K562 (cell line): ENCODE data around the gene PABPC1L. TPM values are rescaled to one million over a fixed set of nuclear protein-coding genes. Genes with fewer than 3 reads are reported as not detected.

Source experiments
- ATF7 ChIP-seq: fragments of 450-650 bp; IDR thresholded peaks from 2 replicates; pipeline ENCODE4 v1.7.1; 2014; ENCODE audit warnings: mild to moderate bottlenecking, moderate library complexity
- BRD9 ChIP-seq: fragments of 450-650 bp; IDR thresholded peaks from 2 replicates; pipeline ENCODE4 v1.6.1; 2018; ENCODE audit warnings: low read depth; ENCODE audit not compliant: partially characterized antibody
- ILK ChIP-seq: fragments of 450-650 bp; IDR thresholded peaks from 2 replicates; pipeline ENCODE4 v1.6.1; 2016; ENCODE audit warnings: missing genetic modification characterization, low read depth, mild to moderate bottlenecking, missing compliant biosample characterization, moderate library complexity, borderline replicate concordance
- KAT2B ChIP-seq: IDR thresholded peaks from one replicate; pipeline ENCODE4 v1.6.1; 2012; ENCODE audit warnings: low read depth, mild to moderate bottlenecking, control low read depth, inconsistent platforms, low read length, moderate library complexity
- NFYB ChIP-seq: IDR thresholded peaks from 2 replicates; pipeline ENCODE4 v1.6.1; 2011; ENCODE audit warnings: mild to moderate bottlenecking, moderate library complexity; ENCODE audit not compliant: insufficient read length; ENCODE audit errors: extremely low read depth
- NRF1 ChIP-seq, 2 experiments: fragments of 450-650 bp; IDR thresholded peaks in 1 of 2; conservative IDR thresholded peaks in 1 of 2; 2 replicates each; pipeline ENCODE4 v1.6.1; 2014; ENCODE audit warnings: mild to moderate bottlenecking in 2 of 2
- PRMT5 ChIP-seq: sonication (generic); formaldehyde crosslinking; IDR thresholded peaks from 2 replicates; pipeline ENCODE4 v1.5.0; 2020; ENCODE audit warnings: missing genetic modification reagents
- TAF7 ChIP-seq: fragments of 450-650 bp; IDR thresholded peaks from 2 replicates; pipeline ENCODE4 v1.6.1; 2016; ENCODE audit warnings: missing genetic modification characterization, missing compliant biosample characterization
- ZNF41 ChIP-seq: fragments of 250-450 bp; sonication (Bioruptor Pico); conservative IDR thresholded peaks from 2 replicates; pipeline ENCODE4 v1.4.0; 2020; ENCODE audit warnings: mild to moderate bottlenecking
- ZNF785 ChIP-seq: fragments of 250-450 bp; sonication (Bioruptor Pico); IDR thresholded peaks from 2 replicates; pipeline ENCODE4 v1.4.0; 2020; ENCODE audit warnings: mild to moderate bottlenecking
- polyA plus RNA-seq, 8 experiments: library from polyadenylated mRNA; depleted of rRNA in 4 of 8; stranded (reverse) in 5 of 8; unstranded in 3 of 8; fragments of >200 nt; fragmentation: Nextera tagmentation in 2 of 8; fragmentation: Illumina TruSeq in 1 of 8; extraction: Ambion mirVana in 2 of 8; extraction: Trizol in 1 of 8; gene quantifications; 2 replicates each; pipeline versions ENCODE4 v1.2.1 to v1.2.3, GENCODE V29; 2011 to 2014; ENCODE audit warnings: inconsistent platforms in 1 of 8, missing spikeins in 1 of 8
- total RNA-seq, 7 experiments: library from RNA; depleted of rRNA in 6 of 7; stranded (reverse); fragments of >200 nt in 6 of 7; fragmentation: Illumina TruSeq in 2 of 7; extraction: Trizol in 2 of 7; gene quantifications; 2 replicates each; pipeline versions ENCODE4 v1.2.1 to v1.2.3, GENCODE V29; 2011 to 2021; ENCODE audit warnings: low replicate concordance in 1 of 7
- TF ChIP-seq, protein P1 (sequence below): fragments of 250-450 bp; sonication (Bioruptor Pico); IDR thresholded peaks from 2 replicates; pipeline ENCODE4 v1.5.0; 2021
- TF ChIP-seq, protein P2 (sequence below): fragments of 200-800 bp; sonication (Bioruptor generic); IDR thresholded peaks from 2 replicates; pipeline ENCODE4 v1.6.1; 2016; ENCODE audit warnings: missing genetic modification characterization, missing compliant biosample characterization
- TF ChIP-seq, protein P3 (sequence below), 3 experiments: IDR thresholded peaks in 2 of 3; conservative IDR thresholded peaks in 1 of 3; 2 replicates each; pipeline ENCODE4 v1.5.1; 2011 to 2012; ENCODE audit warnings: low read length in 3 of 3, mild to moderate bottlenecking in 3 of 3, control low read depth in 2 of 3, improper control_type of control experiment in 1 of 3, inconsistent platforms in 1 of 3, low read depth in 1 of 3, mixed read lengths in 1 of 3, moderate library complexity in 1 of 3; ENCODE audit not compliant: insufficient read depth in 2 of 3
- TF ChIP-seq, protein P4 (sequence below): fragments of 250-450 bp; sonication (Bioruptor Pico); IDR thresholded peaks from 2 replicates; pipeline ENCODE4 v1.5.0; 2021
- TF ChIP-seq, protein P5 (sequence below): fragments of 250-450 bp; sonication (Bioruptor Pico); IDR thresholded peaks from 2 replicates; pipeline ENCODE4 v1.8.0; 2022; ENCODE audit warnings: moderate library complexity, mild to moderate bottlenecking, inconsistent platforms
- TF ChIP-seq, protein P6 (sequence below): fragments of 250-450 bp; sonication (Bioruptor Pico); IDR thresholded peaks from 2 replicates; pipeline ENCODE4 v1.8.0; 2022; ENCODE audit warnings: inconsistent platforms, mild to moderate bottlenecking, moderate library complexity, borderline replicate concordance

The PABPC1L gene
- total and polyA plus RNA-seq, 9 of the 15 experiments (the other 6 are each of a cell fraction or from before 2014, with no cell fraction given) = 6.0 to 90.3 (median 15.8) TPM

DNA sequence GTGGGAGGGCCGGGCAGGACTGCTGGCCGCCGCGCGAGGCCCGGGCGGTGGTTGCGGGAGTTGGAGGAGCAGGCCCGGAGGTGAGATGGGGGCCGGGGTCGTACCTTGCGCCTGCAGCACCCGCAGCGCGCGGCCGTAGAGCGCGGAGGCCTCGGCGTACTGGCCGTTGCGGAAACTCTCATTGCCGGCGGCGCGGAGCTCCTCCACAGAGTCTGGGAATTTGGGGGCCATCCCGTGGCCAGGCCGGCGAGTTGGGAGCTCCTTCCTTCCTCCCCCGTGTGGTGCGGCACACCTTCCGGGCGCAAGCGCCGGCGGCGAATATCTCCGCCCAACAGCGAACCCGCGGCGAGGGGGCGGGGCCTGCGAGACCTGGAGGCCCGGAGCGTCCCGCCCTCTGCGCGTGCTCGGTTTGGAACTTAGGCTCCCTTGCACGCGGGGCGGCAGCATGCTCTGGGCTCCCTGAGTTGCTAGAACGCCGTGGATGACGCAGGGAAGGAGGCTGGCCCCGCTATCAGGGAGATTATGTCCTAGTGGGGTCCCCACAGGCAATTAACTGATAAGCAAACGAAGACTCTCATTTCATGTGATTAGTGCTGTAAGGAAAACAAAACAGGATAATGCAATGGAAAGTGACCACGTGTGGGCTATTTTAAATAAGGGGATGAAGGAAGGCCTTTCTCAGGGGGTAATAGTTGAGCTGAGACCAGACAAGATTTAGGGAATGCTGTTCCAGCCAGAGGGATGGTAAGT lies 50.4 kb downstream of the PABPC1L start, which contains the start of gene TOMM34 (continued):
- TF ChIP-seq PRMT5 (CRISPR knock-in tag) = no peak
- TF ChIP-seq, protein P1, sequence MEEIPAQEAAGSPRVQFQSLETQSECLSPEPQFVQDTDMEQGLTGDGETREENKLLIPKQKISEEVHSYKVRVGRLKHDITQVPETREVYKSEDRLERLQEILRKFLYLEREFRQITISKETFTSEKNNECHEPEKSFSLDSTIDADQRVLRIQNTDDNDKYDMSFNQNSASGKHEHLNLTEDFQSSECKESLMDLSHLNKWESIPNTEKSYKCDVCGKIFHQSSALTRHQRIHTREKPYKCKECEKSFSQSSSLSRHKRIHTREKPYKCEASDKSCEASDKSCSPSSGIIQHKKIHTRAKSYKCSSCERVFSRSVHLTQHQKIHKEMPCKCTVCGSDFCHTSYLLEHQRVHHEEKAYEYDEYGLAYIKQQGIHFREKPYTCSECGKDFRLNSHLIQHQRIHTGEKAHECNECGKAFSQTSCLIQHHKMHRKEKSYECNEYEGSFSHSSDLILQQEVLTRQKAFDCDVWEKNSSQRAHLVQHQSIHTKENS (CRISPR knock-in tag) = no peak
- TF ChIP-seq, protein P2, sequence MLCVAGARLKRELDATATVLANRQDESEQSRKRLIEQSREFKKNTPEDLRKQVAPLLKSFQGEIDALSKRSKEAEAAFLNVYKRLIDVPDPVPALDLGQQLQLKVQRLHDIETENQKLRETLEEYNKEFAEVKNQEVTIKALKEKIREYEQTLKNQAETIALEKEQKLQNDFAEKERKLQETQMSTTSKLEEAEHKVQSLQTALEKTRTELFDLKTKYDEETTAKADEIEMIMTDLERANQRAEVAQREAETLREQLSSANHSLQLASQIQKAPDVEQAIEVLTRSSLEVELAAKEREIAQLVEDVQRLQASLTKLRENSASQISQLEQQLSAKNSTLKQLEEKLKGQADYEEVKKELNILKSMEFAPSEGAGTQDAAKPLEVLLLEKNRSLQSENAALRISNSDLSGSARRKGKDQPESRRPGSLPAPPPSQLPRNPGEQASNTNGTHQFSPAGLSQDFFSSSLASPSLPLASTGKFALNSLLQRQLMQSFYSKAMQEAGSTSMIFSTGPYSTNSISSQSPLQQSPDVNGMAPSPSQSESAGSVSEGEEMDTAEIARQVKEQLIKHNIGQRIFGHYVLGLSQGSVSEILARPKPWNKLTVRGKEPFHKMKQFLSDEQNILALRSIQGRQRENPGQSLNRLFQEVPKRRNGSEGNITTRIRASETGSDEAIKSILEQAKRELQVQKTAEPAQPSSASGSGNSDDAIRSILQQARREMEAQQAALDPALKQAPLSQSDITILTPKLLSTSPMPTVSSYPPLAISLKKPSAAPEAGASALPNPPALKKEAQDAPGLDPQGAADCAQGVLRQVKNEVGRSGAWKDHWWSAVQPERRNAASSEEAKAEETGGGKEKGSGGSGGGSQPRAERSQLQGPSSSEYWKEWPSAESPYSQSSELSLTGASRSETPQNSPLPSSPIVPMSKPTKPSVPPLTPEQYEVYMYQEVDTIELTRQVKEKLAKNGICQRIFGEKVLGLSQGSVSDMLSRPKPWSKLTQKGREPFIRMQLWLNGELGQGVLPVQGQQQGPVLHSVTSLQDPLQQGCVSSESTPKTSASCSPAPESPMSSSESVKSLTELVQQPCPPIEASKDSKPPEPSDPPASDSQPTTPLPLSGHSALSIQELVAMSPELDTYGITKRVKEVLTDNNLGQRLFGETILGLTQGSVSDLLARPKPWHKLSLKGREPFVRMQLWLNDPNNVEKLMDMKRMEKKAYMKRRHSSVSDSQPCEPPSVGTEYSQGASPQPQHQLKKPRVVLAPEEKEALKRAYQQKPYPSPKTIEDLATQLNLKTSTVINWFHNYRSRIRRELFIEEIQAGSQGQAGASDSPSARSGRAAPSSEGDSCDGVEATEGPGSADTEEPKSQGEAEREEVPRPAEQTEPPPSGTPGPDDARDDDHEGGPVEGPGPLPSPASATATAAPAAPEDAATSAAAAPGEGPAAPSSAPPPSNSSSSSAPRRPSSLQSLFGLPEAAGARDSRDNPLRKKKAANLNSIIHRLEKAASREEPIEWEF = no peak
- no peak for TF ChIP-seq KAT2B
- no peak for TF ChIP-seq ILK (tag)
- TF ChIP-seq NRF1 (conservative IDR thresholded peaks at IDR 0.05 in 1 of 2, IDR thresholded peaks at IDR 0.05 in 1 of 2) = peak; percentile 96 to 97
- TF ChIP-seq ATF7 = peak; percentile 69; the same call in 1 of the 2 replicates
- TF ChIP-seq BRD9 = no peak
- TF ChIP-seq TAF7 (tag) = no peak
- TF ChIP-seq, protein P3, sequence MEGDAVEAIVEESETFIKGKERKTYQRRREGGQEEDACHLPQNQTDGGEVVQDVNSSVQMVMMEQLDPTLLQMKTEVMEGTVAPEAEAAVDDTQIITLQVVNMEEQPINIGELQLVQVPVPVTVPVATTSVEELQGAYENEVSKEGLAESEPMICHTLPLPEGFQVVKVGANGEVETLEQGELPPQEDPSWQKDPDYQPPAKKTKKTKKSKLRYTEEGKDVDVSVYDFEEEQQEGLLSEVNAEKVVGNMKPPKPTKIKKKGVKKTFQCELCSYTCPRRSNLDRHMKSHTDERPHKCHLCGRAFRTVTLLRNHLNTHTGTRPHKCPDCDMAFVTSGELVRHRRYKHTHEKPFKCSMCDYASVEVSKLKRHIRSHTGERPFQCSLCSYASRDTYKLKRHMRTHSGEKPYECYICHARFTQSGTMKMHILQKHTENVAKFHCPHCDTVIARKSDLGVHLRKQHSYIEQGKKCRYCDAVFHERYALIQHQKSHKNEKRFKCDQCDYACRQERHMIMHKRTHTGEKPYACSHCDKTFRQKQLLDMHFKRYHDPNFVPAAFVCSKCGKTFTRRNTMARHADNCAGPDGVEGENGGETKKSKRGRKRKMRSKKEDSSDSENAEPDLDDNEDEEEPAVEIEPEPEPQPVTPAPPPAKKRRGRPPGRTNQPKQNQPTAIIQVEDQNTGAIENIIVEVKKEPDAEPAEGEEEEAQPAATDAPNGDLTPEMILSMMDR (IDR thresholded peaks at IDR 0.05 in 2 of 3, conservative IDR thresholded peaks at IDR 0.05 in 1 of 3; ENCODE audit: insufficient read depth in 2 of 3, low read depth in 1 of 3, low read length in 3 of 3) = no peak; a peak in 1 of 6 replicates
- TF ChIP-seq, protein P4, sequence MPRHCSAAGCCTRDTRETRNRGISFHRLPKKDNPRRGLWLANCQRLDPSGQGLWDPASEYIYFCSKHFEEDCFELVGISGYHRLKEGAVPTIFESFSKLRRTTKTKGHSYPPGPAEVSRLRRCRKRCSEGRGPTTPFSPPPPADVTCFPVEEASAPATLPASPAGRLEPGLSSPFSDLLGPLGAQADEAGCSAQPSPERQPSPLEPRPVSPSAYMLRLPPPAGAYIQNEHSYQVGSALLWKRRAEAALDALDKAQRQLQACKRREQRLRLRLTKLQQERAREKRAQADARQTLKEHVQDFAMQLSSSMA (CRISPR knock-in tag) = no peak
- TF ChIP-seq ZNF785 (CRISPR knock-in tag) = no peak
- no peak for TF ChIP-seq ZNF41 (CRISPR knock-in tag)
- TF ChIP-seq, protein P5, sequence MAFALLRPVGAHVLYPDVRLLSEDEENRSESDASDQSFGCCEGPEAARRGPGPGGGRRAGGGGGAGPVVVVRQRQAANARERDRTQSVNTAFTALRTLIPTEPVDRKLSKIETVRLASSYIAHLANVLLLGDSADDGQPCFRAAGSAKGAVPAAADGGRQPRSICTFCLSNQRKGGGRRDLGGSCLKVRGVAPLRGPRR (CRISPR knock-in tag) = no peak
- TF ChIP-seq, protein P6, sequence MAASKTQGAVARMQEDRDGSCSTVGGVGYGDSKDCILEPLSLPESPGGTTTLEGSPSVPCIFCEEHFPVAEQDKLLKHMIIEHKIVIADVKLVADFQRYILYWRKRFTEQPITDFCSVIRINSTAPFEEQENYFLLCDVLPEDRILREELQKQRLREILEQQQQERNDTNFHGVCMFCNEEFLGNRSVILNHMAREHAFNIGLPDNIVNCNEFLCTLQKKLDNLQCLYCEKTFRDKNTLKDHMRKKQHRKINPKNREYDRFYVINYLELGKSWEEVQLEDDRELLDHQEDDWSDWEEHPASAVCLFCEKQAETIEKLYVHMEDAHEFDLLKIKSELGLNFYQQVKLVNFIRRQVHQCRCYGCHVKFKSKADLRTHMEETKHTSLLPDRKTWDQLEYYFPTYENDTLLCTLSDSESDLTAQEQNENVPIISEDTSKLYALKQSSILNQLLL = no peak
- peak; percentile 8 for TF ChIP-seq NFYB
